EL (cell line): ENCODE results near the gene CENPX.
A peak's percentile ranks its signal among the peaks of the same experiment; 100 is the strongest.

ENCODE experiments used
- DNase-seq: peaks from one replicate; pipeline ENCODE4 v3.0.0-alpha.2; 2016

The CENPX gene

GRCh38 chr17:82021900-82022309, 773 bp downstream of the CENPX start:
- DNase-seq: no peak

GRCh38 chr17:82021107-82021899, 1.4 kb downstream of the CENPX start:
- DNase-seq: peak; percentile 75

GRCh38 chr17:82020572-82021106, 2.0 kb downstream of the CENPX start:
- DNase-seq: no peak

- peak; percentile 56 for DNase-seq
These were observed 2.7 kb downstream of the CENPX start for GRCh38 chr17:82019690-82020571.

- DNase-seq: no peak
These were observed 3.5 kb downstream of the CENPX start for GRCh38 chr17:82018989-82019689.

GRCh38 chr17:82018152-82018988, 4.3 kb downstream of the CENPX start:
- no peak for DNase-seq

GRCh38 chr17:82017612-82018151, 5.0 kb downstream of the CENPX start:
- DNase-seq: no peak

GRCh38 chr17:82016875-82017459, 5.7 kb downstream of the CENPX start:
- DNase-seq: no peak

GRCh38 chr17:82016061-82016874, 6.4 kb downstream of the CENPX start:
- no peak for DNase-seq

GRCh38 chr17:82015311-82015971, 7.2 kb downstream of the CENPX start:
- no peak for DNase-seq

- DNase-seq: no peak
These were observed 7.7 kb downstream of the CENPX start for GRCh38 chr17:82014971-82015310.

GRCh38 chr17:82014432-82014831, 8.2 kb downstream of the CENPX start:
- DNase-seq: no peak

- no peak for DNase-seq
These were observed 8.8 kb downstream of the CENPX start for GRCh38 chr17:82013772-82014321.

GRCh38 chr17:82013341-82013740, 9.3 kb downstream of the CENPX start:
- no peak for DNase-seq

GRCh38 chr17:82012640-82013295, 9.9 kb downstream of the CENPX start:
- DNase-seq: no peak

- no peak for DNase-seq
These were observed 10.4 kb downstream of the CENPX start for GRCh38 chr17:82012261-82012639.

- DNase-seq: no peak
These were observed 11.0 kb downstream of the CENPX start for GRCh38 chr17:82011617-82012187.

- no peak for DNase-seq
These were observed 11.8 kb downstream of the CENPX start for GRCh38 chr17:82010575-82011525.
